Fibroblast of skin of back (primary cell): ENCODE results near the gene RPS28.
A peak's percentile ranks its signal among the peaks of the same experiment; 100 is the strongest.
"Not testable (repeated sequence)": the region's sequence is repeated elsewhere in the genome, so short reads cannot be mapped to it uniquely, and the experiment has no call there.

Experiments used
- DNase-seq: peaks from one replicate; pipeline ENCODE4 v3.0.0-alpha.2; 2013

Gene RPS28

DNA sequence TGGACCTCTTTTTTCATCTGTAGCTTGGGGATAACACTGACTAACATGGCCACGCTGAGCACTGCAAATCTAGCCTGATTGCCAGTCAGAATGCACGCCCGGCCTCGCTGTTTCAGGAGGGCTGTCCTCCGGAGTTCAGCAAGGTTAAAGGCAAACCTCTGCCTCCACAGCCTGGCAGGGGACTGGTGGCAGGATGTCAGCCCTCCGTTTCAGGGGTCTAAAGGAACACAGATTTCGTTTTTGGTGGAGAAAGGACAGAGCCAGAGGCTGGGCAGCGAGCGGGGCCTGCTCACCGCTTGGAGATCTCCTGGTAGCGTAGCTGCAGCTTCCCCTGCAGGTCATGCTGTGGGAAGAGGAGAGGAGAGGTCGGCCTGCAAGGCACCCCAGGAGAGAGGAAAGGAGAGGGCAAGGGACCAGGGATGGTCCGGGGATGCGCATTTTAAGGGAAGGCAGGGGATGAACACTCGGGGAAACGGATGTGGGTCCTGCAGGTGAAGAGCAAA lies 681 bp upstream of the RPS28 start:
- no peak for DNase-seq

GRCh38 chr19:8321986-8322637 lies 816 bp downstream of the RPS28 start:
- DNase-seq, result no peak

GRCh38 chr19:8322638-8322997 lies 1.3 kb downstream of the RPS28 start:
- no peak for DNase-seq

- no peak for DNase-seq
Observed at GRCh38 chr19:8323781-8324185, 2.5 kb downstream of the RPS28 start.

GRCh38 chr19:8324186-8325050 lies 3.1 kb downstream of the RPS28 start:
- no peak for DNase-seq

DNA sequence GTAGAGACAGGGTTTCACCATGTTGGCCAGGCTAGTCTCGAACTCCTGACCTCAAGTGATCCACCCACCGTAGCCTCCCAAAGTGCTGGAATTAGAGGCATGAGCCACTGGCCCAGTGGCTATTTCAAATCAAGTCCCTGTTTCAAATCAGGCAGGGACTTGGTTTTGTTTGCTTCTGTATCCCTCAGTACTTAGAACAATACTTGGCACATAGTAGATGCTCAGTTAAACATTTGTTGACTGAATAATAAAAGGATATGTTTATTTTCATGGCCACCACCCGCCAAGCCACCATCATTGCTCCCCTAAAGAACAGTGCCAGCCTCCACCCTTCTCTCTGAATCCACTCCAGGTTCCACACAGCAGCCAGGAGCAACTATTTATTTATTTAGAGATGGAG lies 4.2 kb downstream of the RPS28 start:
- no peak for DNase-seq

DNA sequence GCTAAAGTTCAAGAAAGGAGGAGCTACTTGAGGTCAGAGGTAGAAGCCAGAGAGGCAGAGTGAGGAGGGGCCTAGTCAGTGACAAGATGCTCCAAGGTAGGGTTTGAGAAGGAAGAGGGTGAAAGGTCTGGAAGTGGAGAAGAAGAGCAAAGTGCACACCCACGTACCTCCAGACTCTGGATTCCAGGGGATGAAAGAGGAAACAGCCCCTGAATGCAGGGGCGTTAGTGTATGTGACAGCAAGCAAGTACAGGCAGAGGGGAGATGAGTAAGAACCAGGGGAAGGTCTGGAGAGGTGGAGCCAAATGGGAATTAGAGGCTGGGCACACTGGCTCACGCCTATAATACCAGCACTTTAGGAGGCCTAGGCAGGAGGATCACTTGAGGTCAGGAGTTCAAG lies 8.7 kb downstream of the RPS28 start:
- no peak for DNase-seq

DNA sequence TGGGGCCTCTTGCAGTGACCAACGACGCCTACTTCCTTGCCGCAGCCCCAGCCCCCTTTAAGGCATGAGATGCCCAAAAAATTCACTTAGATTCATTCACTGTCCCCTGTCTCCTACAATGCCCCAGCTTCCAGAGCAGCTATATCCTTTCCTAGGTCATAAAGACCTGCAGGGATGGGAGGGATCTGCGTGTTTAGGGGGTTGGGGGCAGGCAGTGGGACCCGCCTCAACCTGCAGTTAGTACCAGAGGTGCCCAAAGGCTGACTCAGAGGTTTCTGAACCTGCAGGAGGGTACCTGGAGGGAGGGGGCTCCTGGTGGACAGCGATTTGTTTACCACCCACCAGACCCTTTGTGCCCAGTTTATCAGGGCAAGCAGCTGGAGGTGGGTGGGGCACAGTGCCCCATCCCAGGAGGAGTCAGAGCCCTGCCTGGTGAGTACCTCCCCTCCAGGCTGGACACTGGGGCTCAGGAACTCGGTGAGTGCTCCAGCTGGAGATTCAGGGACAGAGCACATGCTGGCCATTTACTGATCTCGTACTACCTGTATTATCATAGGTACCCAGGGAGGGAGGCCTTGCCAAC lies 10.1 kb downstream of the RPS28 start:
- DNase-seq, result no peak

DNA sequence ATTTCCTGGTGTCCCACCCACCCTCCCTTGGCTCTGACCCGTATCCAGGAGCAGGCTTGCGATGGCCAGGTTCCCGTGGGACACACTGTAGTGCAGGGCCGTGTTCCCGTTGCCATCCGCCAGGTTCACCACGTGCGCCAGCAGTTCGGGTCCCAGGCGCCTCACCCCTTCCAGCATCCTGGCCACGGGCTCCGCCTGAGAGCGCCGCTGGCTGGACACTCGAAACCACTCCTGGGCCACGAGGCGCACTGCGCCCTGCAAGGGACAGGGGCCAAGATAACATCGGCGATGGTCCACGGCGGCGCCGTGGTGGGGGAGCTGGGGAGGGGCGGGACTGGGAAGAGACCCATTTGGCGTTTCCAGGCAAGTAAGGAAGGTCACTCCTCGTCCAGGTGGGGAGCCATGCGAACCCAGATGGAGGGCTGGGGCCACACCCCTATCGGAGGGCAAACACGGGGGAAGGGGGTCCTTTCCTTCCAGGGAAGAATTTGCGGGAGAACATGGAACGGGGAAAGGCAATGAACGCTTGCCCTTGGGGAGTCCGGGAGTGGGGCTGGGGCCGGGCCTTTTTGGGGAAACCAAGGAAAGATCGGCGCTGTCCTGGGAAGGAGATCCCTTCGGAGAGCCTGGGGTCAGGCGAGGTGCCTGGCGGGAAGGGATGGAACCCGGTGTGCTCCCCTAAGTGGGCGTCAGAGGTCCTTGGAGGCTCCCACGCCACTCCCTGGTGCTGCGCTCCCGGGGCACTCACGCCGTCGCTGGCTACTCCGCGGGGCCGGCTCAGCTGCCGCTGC lies 11.9 kb downstream of the RPS28 start:
- no peak for DNase-seq

GRCh38 chr19:8333767-8334457 lies 12.6 kb downstream of the RPS28 start:
- DNase-seq, result no peak

GRCh38 chr19:8334458-8335342 lies 13.4 kb downstream of the RPS28 start:
- peak; percentile 43 for DNase-seq

DNA sequence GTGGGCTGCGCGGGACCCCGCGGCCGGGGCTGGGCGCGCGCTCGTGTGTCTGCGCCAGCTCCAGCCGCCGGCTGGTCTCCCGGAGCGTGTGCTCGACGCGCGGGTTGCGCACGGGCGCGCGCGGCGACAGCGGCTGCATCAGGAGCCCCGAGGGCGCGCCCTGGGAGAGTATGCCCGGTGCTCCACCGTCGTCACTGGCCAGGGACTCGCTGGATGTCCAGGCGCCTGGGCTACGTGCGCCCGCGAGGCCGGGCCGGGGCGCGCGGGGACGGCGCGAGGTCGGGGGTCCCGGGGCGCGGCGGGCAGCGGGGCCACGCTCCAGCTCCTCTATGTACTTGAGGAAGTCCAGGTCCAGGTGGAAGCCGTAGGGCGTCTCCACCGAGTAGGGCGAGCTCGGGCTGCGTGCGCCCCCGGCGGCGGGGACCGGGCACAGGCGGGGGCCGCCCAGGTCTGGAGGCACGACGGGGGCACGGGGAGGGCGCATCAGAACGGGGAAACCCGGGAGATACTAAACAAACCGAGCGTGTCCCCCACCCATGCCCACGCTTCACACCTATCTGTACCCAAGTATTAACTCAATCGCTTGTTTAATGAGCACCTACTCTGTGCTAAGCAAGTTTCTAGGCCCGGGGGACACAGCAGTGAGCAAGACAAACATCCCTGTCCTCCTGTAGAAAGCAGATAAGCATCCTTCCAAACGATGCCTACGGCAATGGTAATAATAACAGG lies 14.2 kb downstream of the RPS28 start:
- no peak for DNase-seq

DNA sequence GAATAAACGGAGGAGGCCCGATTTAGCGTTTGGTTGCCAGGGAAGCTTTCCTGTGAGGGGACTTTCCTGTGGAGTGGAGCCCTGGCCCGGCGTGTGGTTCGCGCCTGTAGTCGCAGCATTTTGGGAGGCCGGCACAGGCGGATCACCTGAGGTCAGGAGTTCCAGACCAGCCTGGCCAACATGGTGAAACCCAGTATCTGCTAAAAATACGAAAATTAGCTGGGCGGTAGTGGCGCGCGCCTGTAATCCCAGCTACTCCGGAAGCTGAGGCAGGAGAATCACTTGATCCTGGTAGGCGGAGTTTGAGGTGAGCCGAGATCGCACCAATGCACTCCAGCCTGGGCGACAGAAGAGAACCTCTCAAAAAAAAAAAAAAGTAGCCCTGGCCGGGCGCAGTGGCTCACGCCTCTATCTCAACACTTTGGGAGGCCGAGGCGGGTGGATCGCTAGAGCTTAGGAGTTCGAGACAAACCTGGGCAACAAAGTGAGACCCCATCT lies 14.8 kb downstream of the RPS28 start:
- DNase-seq, result no peak

- DNase-seq, result no peak
Observed at GRCh38 chr19:8336660-8337059, 15.4 kb downstream of the RPS28 start.

GRCh38 chr19:8337728-8338127 lies 16.4 kb downstream of the RPS28 start:
- no peak for DNase-seq

DNA sequence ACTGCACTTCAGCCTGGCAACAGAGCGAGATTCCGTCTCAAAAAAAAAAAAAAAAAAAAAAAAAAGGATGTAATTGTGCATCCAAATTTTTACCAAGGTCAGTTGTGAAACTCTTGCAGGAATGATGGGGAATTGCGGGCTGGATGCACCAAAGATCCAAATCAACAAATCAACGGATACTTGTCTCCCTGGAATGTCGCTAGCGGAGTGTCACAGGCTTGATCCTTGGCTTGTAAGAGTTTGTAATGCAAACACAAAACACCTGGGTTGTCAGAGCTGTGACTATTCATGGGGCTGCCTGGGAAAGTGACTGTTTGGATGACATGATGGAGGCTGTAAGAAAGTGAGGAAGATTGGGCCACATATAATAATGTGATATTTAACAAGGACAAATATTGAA lies 17.5 kb downstream of the RPS28 start:
- no peak for DNase-seq

DNA sequence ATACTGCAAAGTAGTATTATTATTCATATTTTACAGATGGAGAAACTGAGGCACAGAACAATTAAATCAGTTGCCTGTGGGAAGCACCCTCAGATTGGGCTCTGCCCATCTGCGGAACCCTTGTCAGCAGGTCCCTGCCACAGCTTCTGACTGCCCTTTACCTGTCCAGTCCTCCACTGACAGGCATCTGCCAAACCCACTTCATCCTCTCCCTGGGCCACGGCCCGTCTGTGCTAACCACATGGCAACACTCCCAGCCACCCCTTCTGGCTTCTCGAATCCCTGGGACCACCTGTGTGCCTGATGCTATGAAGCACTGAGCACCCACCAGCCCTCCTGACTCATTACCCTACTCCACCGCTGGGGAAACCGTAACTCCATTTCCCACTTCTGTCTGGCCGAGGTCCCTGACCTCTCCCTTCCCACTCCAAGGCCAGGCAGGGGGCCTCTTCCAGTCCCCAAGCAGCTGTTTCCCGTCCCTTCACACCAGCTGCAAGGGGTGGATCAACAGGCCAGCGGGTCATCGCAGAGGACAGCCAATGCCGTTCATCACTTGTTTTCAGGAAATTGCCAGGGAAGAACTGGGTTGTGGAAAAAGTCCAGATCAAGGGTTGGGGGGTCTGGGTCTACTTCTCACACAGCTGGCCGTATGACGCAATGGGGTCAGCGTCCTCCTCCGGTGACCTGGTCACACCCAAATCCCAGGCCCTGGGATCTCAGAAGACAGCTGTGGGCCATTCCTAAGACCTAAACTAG lies 19.2 kb downstream of the RPS28 start:
- DNase-seq, result no peak

DNA sequence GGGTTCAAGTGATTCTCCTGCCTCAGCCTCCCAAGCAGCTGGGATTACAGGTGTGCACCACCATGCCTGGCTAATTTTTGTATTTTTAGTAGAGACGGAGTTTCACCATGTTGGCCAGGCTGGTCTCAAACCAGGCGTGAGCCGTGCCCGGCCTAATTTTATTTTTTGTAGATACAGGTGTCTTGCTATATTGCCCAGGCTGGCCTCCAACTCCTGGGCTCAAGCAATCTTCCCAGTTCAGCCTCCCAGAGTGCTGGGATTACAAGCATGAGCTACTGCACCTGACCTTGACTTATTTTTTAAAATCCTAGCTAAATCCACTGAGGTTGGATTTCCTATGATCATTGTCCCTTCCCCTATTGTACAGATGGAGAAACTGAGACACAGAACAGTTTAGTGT lies 20.2 kb downstream of the RPS28 start:
- not testable (repeated sequence) for DNase-seq

DNA sequence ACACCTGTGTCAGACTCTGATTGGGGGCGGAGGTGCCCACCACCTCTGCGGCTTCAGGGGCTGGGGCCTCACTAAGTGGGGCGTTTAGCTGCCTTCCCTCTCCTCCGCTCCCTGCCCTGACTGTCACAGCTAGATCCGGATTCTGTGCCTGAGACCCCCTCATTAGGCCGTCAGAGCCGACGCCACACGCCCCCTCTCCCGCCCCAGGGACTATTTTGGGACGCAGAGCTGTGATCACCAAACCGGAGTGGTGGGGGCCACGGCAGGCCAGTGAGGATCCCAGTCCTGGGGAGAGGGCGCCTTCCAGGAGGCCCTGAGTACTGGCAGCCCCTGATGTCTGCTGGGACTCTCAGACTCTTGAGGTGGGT lies 21.0 kb downstream of the RPS28 start:
- no peak for DNase-seq
